ENCODE results near the gene AIFM2. TPM values are rescaled to one million over a fixed set of nuclear protein-coding genes. Genes with fewer than 3 reads are reported as not detected.

AIFM2 gene
- total and polyA plus RNA-seq, 9 of the 15 experiments (the other 6 are each of a cell fraction or from before 2014, with no cell fraction given), result 2.7 to 14.1 (median 9.2) TPM

DNA sequence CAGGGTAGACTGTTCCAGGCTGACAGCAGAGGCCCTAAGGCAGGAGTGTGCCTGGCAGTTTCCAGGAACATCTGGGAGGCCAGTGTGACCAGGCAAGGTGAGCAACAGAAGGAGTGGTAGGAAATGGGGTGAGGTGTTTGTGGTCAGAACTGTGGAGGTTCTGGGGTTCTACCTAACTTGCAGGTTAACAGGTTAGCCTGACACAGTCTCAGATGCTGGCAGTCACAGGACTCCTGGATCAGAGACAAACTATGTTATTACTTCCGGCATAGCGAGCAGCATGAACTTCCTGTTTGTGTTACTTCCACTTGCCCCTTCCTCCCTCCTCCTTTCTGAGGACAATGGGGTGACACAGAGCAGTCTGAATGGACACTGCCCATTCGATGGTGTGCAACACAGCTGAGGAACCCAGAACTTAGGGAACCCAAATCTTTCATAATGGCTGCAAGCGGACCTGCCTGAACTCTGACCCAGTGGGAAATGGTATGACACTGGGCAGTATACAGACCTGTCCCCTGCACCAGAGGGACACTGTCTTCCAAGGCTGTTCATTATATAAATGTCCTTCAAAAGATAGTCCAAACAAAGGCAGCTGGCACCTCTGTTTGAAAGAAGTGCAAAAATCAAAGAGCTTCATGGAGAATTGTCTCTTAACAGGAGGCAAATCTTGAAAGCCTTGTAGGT, 41.6 kb upstream of the AIFM2 start (continued):
- TF ChIP-seq, protein P1, sequence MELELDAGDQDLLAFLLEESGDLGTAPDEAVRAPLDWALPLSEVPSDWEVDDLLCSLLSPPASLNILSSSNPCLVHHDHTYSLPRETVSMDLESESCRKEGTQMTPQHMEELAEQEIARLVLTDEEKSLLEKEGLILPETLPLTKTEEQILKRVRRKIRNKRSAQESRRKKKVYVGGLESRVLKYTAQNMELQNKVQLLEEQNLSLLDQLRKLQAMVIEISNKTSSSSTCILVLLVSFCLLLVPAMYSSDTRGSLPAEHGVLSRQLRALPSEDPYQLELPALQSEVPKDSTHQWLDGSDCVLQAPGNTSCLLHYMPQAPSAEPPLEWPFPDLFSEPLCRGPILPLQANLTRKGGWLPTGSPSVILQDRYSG (tag; conservative IDR thresholded peaks at IDR 0.05; ENCODE audit: low read depth), result no peak
- TF ChIP-seq MIER1 (IDR thresholded peaks at IDR 0.05; ENCODE audit: low read depth), result no peak
- TF ChIP-seq, protein P2, sequence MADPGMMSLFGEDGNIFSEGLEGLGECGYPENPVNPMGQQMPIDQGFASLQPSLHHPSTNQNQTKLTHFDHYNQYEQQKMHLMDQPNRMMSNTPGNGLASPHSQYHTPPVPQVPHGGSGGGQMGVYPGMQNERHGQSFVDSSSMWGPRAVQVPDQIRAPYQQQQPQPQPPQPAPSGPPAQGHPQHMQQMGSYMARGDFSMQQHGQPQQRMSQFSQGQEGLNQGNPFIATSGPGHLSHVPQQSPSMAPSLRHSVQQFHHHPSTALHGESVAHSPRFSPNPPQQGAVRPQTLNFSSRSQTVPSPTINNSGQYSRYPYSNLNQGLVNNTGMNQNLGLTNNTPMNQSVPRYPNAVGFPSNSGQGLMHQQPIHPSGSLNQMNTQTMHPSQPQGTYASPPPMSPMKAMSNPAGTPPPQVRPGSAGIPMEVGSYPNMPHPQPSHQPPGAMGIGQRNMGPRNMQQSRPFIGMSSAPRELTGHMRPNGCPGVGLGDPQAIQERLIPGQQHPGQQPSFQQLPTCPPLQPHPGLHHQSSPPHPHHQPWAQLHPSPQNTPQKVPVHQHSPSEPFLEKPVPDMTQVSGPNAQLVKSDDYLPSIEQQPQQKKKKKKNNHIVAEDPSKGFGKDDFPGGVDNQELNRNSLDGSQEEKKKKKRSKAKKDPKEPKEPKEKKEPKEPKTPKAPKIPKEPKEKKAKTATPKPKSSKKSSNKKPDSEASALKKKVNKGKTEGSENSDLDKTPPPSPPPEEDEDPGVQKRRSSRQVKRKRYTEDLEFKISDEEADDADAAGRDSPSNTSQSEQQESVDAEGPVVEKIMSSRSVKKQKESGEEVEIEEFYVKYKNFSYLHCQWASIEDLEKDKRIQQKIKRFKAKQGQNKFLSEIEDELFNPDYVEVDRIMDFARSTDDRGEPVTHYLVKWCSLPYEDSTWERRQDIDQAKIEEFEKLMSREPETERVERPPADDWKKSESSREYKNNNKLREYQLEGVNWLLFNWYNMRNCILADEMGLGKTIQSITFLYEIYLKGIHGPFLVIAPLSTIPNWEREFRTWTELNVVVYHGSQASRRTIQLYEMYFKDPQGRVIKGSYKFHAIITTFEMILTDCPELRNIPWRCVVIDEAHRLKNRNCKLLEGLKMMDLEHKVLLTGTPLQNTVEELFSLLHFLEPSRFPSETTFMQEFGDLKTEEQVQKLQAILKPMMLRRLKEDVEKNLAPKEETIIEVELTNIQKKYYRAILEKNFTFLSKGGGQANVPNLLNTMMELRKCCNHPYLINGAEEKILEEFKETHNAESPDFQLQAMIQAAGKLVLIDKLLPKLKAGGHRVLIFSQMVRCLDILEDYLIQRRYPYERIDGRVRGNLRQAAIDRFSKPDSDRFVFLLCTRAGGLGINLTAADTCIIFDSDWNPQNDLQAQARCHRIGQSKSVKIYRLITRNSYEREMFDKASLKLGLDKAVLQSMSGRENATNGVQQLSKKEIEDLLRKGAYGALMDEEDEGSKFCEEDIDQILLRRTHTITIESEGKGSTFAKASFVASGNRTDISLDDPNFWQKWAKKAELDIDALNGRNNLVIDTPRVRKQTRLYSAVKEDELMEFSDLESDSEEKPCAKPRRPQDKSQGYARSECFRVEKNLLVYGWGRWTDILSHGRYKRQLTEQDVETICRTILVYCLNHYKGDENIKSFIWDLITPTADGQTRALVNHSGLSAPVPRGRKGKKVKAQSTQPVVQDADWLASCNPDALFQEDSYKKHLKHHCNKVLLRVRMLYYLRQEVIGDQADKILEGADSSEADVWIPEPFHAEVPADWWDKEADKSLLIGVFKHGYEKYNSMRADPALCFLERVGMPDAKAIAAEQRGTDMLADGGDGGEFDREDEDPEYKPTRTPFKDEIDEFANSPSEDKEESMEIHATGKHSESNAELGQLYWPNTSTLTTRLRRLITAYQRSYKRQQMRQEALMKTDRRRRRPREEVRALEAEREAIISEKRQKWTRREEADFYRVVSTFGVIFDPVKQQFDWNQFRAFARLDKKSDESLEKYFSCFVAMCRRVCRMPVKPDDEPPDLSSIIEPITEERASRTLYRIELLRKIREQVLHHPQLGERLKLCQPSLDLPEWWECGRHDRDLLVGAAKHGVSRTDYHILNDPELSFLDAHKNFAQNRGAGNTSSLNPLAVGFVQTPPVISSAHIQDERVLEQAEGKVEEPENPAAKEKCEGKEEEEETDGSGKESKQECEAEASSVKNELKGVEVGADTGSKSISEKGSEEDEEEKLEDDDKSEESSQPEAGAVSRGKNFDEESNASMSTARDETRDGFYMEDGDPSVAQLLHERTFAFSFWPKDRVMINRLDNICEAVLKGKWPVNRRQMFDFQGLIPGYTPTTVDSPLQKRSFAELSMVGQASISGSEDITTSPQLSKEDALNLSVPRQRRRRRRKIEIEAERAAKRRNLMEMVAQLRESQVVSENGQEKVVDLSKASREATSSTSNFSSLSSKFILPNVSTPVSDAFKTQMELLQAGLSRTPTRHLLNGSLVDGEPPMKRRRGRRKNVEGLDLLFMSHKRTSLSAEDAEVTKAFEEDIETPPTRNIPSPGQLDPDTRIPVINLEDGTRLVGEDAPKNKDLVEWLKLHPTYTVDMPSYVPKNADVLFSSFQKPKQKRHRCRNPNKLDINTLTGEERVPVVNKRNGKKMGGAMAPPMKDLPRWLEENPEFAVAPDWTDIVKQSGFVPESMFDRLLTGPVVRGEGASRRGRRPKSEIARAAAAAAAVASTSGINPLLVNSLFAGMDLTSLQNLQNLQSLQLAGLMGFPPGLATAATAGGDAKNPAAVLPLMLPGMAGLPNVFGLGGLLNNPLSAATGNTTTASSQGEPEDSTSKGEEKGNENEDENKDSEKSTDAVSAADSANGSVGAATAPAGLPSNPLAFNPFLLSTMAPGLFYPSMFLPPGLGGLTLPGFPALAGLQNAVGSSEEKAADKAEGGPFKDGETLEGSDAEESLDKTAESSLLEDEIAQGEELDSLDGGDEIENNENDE (IDR thresholded peaks at IDR 0.05; ENCODE audit: low read depth, low read length), result no peak
- TF ChIP-seq ASH1L (IDR thresholded peaks at IDR 0.05; ENCODE audit: borderline replicate concordance, low read depth, partially characterized antibody), result no peak
- TF ChIP-seq ZSCAN29 (IDR thresholded peaks at IDR 0.05), result no peak
- no peak for TF ChIP-seq SIRT6 (IDR thresholded peaks at IDR 0.05; ENCODE audit: low read depth, low read length)
- TF ChIP-seq GABPB1 (CRISPR knock-in tag; IDR thresholded peaks at IDR 0.05), result peak; percentile 73
- no peak for TF ChIP-seq ZNF41 (CRISPR knock-in tag; conservative IDR thresholded peaks at IDR 0.05)
- peak; percentile 54 to 70; a peak in 2 of 4 replicates for TF ChIP-seq ETV6 (IDR thresholded peaks at IDR 0.05; ENCODE audit: borderline replicate concordance in 1 of 2, low read depth in 2 of 2, low read length in 1 of 2)
- no peak for TF ChIP-seq ETV6 (CRISPR knock-in tag; IDR thresholded peaks at IDR 0.05; ENCODE audit: borderline replicate concordance)
- TF ChIP-seq, protein P3, sequence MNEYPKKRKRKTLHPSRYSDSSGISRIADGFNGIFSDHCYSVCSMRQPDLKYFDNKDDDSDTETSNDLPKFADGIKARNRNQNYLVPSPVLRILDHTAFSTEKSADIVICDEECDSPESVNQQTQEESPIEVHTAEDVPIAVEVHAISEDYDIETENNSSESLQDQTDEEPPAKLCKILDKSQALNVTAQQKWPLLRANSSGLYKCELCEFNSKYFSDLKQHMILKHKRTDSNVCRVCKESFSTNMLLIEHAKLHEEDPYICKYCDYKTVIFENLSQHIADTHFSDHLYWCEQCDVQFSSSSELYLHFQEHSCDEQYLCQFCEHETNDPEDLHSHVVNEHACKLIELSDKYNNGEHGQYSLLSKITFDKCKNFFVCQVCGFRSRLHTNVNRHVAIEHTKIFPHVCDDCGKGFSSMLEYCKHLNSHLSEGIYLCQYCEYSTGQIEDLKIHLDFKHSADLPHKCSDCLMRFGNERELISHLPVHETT (CRISPR knock-in tag; conservative IDR thresholded peaks at IDR 0.05 in 1 of 2, IDR thresholded peaks at IDR 0.05 in 1 of 2), result peak in 1 of 2 experiments; percentile 70; a peak in 2 of 4 replicates
- no peak for TF ChIP-seq ZNF212 (CRISPR knock-in tag; IDR thresholded peaks at IDR 0.05)
- TF ChIP-seq FOXK1 (CRISPR knock-in tag; IDR thresholded peaks at IDR 0.05; ENCODE audit: borderline replicate concordance), result no peak
